Activated CD8-positive, alpha-beta memory T cell treated with anti-CD3 and anti-CD28 coated beads, Interleukin-2, amount 50 U/mL, for 4 hours (primary cell): Measurements from ENCODE around the gene PLPP2.

Experiments used
- DNase-seq: peaks from one replicate; pipeline ENCODE4 v3.0.0-alpha.2; 2020

Gene PLPP2

GRCh38 chr19:291006-291521 is at the start of gene PLPP2:
Gene PLPP2 (minus strand): TSS chr19:291403. CDS start chr19:291336, 67 bp downstream.
- DNase-seq = no peak

GRCh38 chr19:340620-341385 is 49.6 kb upstream of the PLPP2 start:
- DNase-seq = no peak

GRCh38 chr19:339262-339887 is 48.2 kb upstream of the PLPP2 start:
- no peak for DNase-seq

GRCh38 chr19:338421-338820 is 47.2 kb upstream of the PLPP2 start:
- DNase-seq = no peak

- no peak for DNase-seq
Measured at GRCh38 chr19:336067-336614, 44.9 kb upstream of the PLPP2 start.

- DNase-seq = no peak
Measured at GRCh38 chr19:335486-336066, 44.4 kb upstream of the PLPP2 start.

GRCh38 chr19:335072-335471 is 43.9 kb upstream of the PLPP2 start:
- no peak for DNase-seq

GRCh38 chr19:334296-335071 is 43.3 kb upstream of the PLPP2 start:
- DNase-seq = no peak

GRCh38 chr19:330503-330902 is 39.3 kb upstream of the PLPP2 start:
- no peak for DNase-seq

GRCh38 chr19:329876-330275 is 38.7 kb upstream of the PLPP2 start:
- no peak for DNase-seq

GRCh38 chr19:328025-328505 is 36.9 kb upstream of the PLPP2 start:
- no peak for DNase-seq

GRCh38 chr19:327291-328024 is 36.3 kb upstream of the PLPP2 start:
- DNase-seq = no peak

- DNase-seq = no peak
Measured at GRCh38 chr19:326871-327270, 35.7 kb upstream of the PLPP2 start.

- DNase-seq = no peak
Measured at GRCh38 chr19:325937-326565, 34.8 kb upstream of the PLPP2 start.

GRCh38 chr19:325173-325936 is 34.2 kb upstream of the PLPP2 start:
- no peak for DNase-seq

GRCh38 chr19:324716-325115 is 33.5 kb upstream of the PLPP2 start:
- no peak for DNase-seq

GRCh38 chr19:322616-323015 is 31.4 kb upstream of the PLPP2 start:
- no peak for DNase-seq

- DNase-seq = no peak
Measured at GRCh38 chr19:318509-318774, 27.2 kb upstream of the PLPP2 start.

GRCh38 chr19:317710-318508 is 26.7 kb upstream of the PLPP2 start:
- DNase-seq = no peak

GRCh38 chr19:315811-316210 is 24.6 kb upstream of the PLPP2 start:
- no peak for DNase-seq
